HepG2 (cell line): Measurements from ENCODE around the gene TASP1. TPM values are rescaled to one million over a fixed set of nuclear protein-coding genes. Genes with fewer than 3 reads are reported as not detected.

Source experiments
- GATA4 ChIP-seq: sonication (generic); IDR thresholded peaks from 2 replicates; pipeline ENCODE4 v1.6.1; 2016; ENCODE audit warnings: antibody characterized with exemption, low read depth, borderline replicate concordance
- GATAD1 ChIP-seq: IDR thresholded peaks from 2 replicates; pipeline ENCODE4 v1.6.1; 2016; ENCODE audit warnings: missing genetic modification reagents, missing compliant biosample characterization
- HMG20B ChIP-seq: conservative IDR thresholded peaks from 2 replicates; pipeline ENCODE4 v1.6.1; 2016; ENCODE audit warnings: missing genetic modification reagents, missing compliant biosample characterization
- JUN ChIP-seq: sonication (generic); formaldehyde crosslinking; IDR thresholded peaks from 2 replicates; pipeline ENCODE4 v1.4.0; 2020; ENCODE audit warnings: mild to moderate bottlenecking, missing genetic modification reagents
- KAT8 ChIP-seq: IDR thresholded peaks from 2 replicates; pipeline ENCODE4 v1.6.1; 2016; ENCODE audit warnings: missing genetic modification reagents, missing compliant biosample characterization
- MATR3 ChIP-seq: sonication (generic); formaldehyde crosslinking; IDR thresholded peaks from 2 replicates; pipeline ENCODE4 v1.4.0; 2020; ENCODE audit warnings: missing genetic modification reagents
- NFKB2 ChIP-seq: sonication (generic); formaldehyde crosslinking; IDR thresholded peaks from 2 replicates; pipeline ENCODE4 v1.4.0; 2020; ENCODE audit warnings: missing genetic modification reagents, borderline replicate concordance
- PLRG1 ChIP-seq: fragments of 450-650 bp; conservative IDR thresholded peaks from 2 replicates; pipeline ENCODE4 v1.6.1; 2016
- POLR2AphosphoS5 ChIP-seq: IDR thresholded peaks from 2 replicates; pipeline ENCODE4 v1.6.1; 2012; ENCODE audit warnings: low read depth, low read length
- RFXANK ChIP-seq: IDR thresholded peaks from 2 replicates; pipeline ENCODE4 v1.6.1; 2016
- SAP130 ChIP-seq: IDR thresholded peaks from 2 replicates; pipeline ENCODE4 v1.6.1; 2016; ENCODE audit warnings: low read depth
- SIN3A ChIP-seq: IDR thresholded peaks from 2 replicates; pipeline ENCODE4 v1.6.1; 2011; ENCODE audit warnings: low read depth, mild to moderate bottlenecking, control low read depth, low read length, borderline replicate concordance
- SNRNP70 ChIP-seq: fragments of 200-400 bp; formaldehyde crosslinking; IDR thresholded peaks from 2 replicates; pipeline ENCODE4 v1.6.1; 2017; ENCODE audit warnings: mild to moderate bottlenecking, low read depth, low read length, moderate library complexity
- SRY ChIP-seq: sonication (generic); formaldehyde crosslinking; IDR thresholded peaks from 2 replicates; pipeline ENCODE4 v1.8.0; 2022; ENCODE audit warnings: mild to moderate bottlenecking, missing genetic modification reagents
- TEAD2 ChIP-seq: sonication (generic); formaldehyde crosslinking; IDR thresholded peaks from 2 replicates; pipeline ENCODE4 v1.9.0; 2021; ENCODE audit warnings: missing genetic modification reagents
- ZBTB21 ChIP-seq: sonication (generic); formaldehyde crosslinking; IDR thresholded peaks from 2 replicates; pipeline ENCODE4 v1.4.0; 2020; ENCODE audit warnings: missing genetic modification reagents
- ZBTB7A ChIP-seq: sonication (generic); formaldehyde crosslinking; IDR thresholded peaks from 2 replicates; pipeline ENCODE4 v1.8.0; 2022; ENCODE audit warnings: mild to moderate bottlenecking, missing genetic modification reagents
- ZFP37 ChIP-seq: sonication (generic); formaldehyde crosslinking; IDR thresholded peaks from 2 replicates; pipeline ENCODE4 v1.4.0; 2020; ENCODE audit warnings: missing genetic modification reagents, borderline replicate concordance
- ZKSCAN8 ChIP-seq: IDR thresholded peaks from 2 replicates; pipeline ENCODE4 v1.6.1; 2016; ENCODE audit warnings: borderline replicate concordance, missing genetic modification reagents, missing compliant biosample characterization
- ZNF20 ChIP-seq: sonication (generic); formaldehyde crosslinking; IDR thresholded peaks from 2 replicates; pipeline ENCODE4 v1.4.0; 2020; ENCODE audit warnings: mild to moderate bottlenecking, moderate library complexity, missing genetic modification reagents
- ZNF24 ChIP-seq: fragments of 450-650 bp; IDR thresholded peaks from 2 replicates; pipeline ENCODE4 v1.6.1; 2017; ENCODE audit warnings: antibody characterized with exemption, mild to moderate bottlenecking
- ZNF256 ChIP-seq: sonication (generic); formaldehyde crosslinking; conservative IDR thresholded peaks from 2 replicates; pipeline ENCODE4 v1.4.0; 2020; ENCODE audit warnings: missing genetic modification reagents
- ZNF367 ChIP-seq: sonication (generic); formaldehyde crosslinking; IDR thresholded peaks from 2 replicates; pipeline ENCODE4 v1.4.0; 2020; ENCODE audit warnings: missing genetic modification reagents, borderline replicate concordance
- ZNF557 ChIP-seq: sonication (generic); formaldehyde crosslinking; IDR thresholded peaks from 2 replicates; pipeline ENCODE4 v1.4.0; 2020; ENCODE audit warnings: missing genetic modification reagents
- ZNF570 ChIP-seq: sonication (generic); formaldehyde crosslinking; IDR thresholded peaks from 2 replicates; pipeline ENCODE4 v1.4.0; 2020; ENCODE audit warnings: mild to moderate bottlenecking, missing genetic modification reagents, borderline replicate concordance
- ZNF775 ChIP-seq: sonication (generic); formaldehyde crosslinking; IDR thresholded peaks from 2 replicates; pipeline ENCODE4 v1.4.0; 2020; ENCODE audit warnings: missing genetic modification reagents, mild to moderate bottlenecking, moderate library complexity, borderline replicate concordance
- ZNF883 ChIP-seq: sonication (generic); formaldehyde crosslinking; IDR thresholded peaks from 2 replicates; pipeline ENCODE4 v1.5.1; 2020; ENCODE audit warnings: mild to moderate bottlenecking, missing genetic modification reagents; ENCODE audit errors: not compliant biosample characterization
- ZNF891 ChIP-seq: sonication (generic); formaldehyde crosslinking; IDR thresholded peaks from 2 replicates; pipeline ENCODE4 v1.5.0; 2020; ENCODE audit warnings: mild to moderate bottlenecking, missing genetic modification reagents
- polyA plus RNA-seq, 8 experiments: library from polyadenylated mRNA; depleted of rRNA in 3 of 8; stranded (reverse) in 7 of 8; unstranded in 1 of 8; fragments of >200 nt; fragmentation: Illumina TruSeq in 4 of 8; extraction: Trizol in 4 of 8; gene quantifications; 2 replicates each; pipeline versions ENCODE4 v1.2.1 to v1.2.3, GENCODE V29; 2011 to 2016; ENCODE audit warnings: low read depth in 4 of 8, missing spikeins in 1 of 8, mixed read lengths in 1 of 8; ENCODE audit not compliant: insufficient read depth in 1 of 8
- total RNA-seq, 5 experiments: library from RNA; depleted of rRNA; stranded (reverse); fragments of >200 nt; fragmentation: Illumina TruSeq; extraction: Trizol; gene quantifications; 2 replicates each; pipeline ENCODE4 v1.2.3, GENCODE V29; 2016; ENCODE audit warnings: low read depth in 1 of 5
- TF ChIP-seq, protein P1 (sequence below): sonication (generic); formaldehyde crosslinking; IDR thresholded peaks from 2 replicates; pipeline ENCODE4 v1.4.0; 2020; ENCODE audit warnings: missing genetic modification reagents, mild to moderate bottlenecking, borderline replicate concordance
- TF ChIP-seq, protein P2 (sequence below): IDR thresholded peaks from 2 replicates; pipeline ENCODE4 v1.6.1; 2016; ENCODE audit warnings: control low read depth
- TF ChIP-seq, protein P3 (sequence below): sonication (generic); formaldehyde crosslinking; IDR thresholded peaks from 2 replicates; pipeline ENCODE4 v1.4.0; 2020; ENCODE audit warnings: missing genetic modification reagents

The TASP1 gene
- total and polyA plus RNA-seq, 2 of the 13 experiments (the other 11 are each of a cell fraction or from before 2014, with no cell fraction given) = 10.0 to 25.2 TPM

DNA sequence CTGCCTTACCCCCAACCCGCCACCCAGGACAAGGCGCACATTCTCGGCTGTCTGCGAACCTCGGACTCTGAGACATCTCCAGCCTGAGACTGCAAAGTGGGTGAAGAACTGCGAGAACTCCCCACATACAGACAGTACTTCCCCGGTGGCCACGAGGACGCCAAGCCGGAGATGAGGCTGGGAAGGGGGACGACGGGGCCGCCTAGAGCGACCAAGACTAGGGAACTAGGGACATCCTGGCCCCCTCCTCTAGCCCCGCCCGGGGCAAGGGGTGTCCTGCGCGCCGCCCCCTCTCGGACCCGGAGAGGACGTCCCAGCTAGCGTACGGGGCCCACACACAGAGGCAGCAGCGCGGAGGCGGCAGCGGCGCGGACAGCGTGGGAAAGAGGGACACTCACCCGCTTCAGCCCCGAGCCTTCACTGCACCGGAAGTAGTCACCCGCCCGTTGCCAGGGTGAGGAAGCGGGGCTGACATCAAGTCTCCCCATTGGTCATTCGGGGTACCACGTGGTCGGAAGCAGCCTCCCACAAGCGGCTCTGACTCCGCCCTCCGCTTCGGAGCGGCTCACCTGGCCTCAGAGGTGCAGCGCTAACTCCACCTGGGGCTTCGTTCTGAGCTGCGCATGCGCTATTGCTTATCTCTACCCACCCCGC lies at the start of gene TASP1 (continued):
- TF ChIP-seq ZKSCAN8 (CRISPR knock-in tag) (no peak; the same call in 1 of the 2 replicates), ZFP37 (CRISPR knock-in tag) (no peak), NFKB2 (CRISPR knock-in tag) (peak; percentile 95), SIN3A (peak; percentile 99), GATA4 (peak; percentile 54; the same call in 1 of the 2 replicates), ZNF24 (no peak), GATAD1 (CRISPR knock-in tag) (peak; percentile 92), JUN (CRISPR knock-in tag) (no peak), KAT8 (CRISPR knock-in tag) (peak; percentile 95), ZNF367 (CRISPR knock-in tag) (no peak), ZNF256 (CRISPR knock-in tag) (peak; percentile 63; the same call in 1 of the 2 replicates), ZNF775 (CRISPR knock-in tag) (0 out of 2 replicates have a peak, but pooled peaks have one; percentile 74), HMG20B (CRISPR knock-in tag) (no peak; the same call in 1 of the 2 replicates), TEAD2 (CRISPR knock-in tag) (0 out of 2 replicates have a peak, but pooled peaks have one; percentile 33), ZNF891 (CRISPR knock-in tag) (peak; percentile 99; the same call in 1 of the 2 replicates), ZNF570 (CRISPR knock-in tag) (no peak), SNRNP70 (no peak), ZBTB7A (CRISPR knock-in tag) (peak; percentile 89), ZNF883 (CRISPR knock-in tag) (peak; percentile 97), SRY (CRISPR knock-in tag) (peak; percentile 86), RFXANK (CRISPR knock-in tag) (peak; percentile 75; the same call in 1 of the 2 replicates), ZNF557 (CRISPR knock-in tag) (no peak), POLR2AphosphoS5 (peak; percentile 90), PLRG1 (no peak), ZNF20 (CRISPR knock-in tag) (no peak), SAP130 (peak; percentile 99), MATR3 (0 out of 2 replicates have a peak, but pooled peaks have one; percentile 65), ZBTB21 (peak; percentile 37)
- TF ChIP-seq, protein P1, sequence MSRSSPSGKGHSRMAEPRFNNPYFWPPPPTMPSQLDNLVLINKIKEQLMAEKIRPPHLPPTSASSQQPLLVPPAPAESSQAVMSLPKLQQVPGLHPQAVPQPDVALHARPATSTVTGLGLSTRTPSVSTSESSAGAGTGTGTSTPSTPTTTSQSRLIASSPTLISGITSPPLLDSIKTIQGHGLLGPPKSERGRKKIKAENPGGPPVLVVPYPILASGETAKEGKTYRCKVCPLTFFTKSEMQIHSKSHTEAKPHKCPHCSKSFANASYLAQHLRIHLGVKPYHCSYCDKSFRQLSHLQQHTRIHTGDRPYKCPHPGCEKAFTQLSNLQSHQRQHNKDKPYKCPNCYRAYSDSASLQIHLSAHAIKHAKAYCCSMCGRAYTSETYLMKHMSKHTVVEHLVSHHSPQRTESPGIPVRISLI = peak; percentile 56; the same call in 1 of the 2 replicates
- TF ChIP-seq, protein P2, sequence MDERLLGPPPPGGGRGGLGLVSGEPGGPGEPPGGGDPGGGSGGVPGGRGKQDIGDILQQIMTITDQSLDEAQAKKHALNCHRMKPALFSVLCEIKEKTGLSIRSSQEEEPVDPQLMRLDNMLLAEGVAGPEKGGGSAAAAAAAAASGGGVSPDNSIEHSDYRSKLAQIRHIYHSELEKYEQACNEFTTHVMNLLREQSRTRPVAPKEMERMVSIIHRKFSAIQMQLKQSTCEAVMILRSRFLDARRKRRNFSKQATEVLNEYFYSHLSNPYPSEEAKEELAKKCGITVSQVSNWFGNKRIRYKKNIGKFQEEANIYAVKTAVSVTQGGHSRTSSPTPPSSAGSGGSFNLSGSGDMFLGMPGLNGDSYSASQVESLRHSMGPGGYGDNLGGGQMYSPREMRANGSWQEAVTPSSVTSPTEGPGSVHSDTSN (CRISPR knock-in tag) = peak; percentile 49
- TF ChIP-seq, protein P3, sequence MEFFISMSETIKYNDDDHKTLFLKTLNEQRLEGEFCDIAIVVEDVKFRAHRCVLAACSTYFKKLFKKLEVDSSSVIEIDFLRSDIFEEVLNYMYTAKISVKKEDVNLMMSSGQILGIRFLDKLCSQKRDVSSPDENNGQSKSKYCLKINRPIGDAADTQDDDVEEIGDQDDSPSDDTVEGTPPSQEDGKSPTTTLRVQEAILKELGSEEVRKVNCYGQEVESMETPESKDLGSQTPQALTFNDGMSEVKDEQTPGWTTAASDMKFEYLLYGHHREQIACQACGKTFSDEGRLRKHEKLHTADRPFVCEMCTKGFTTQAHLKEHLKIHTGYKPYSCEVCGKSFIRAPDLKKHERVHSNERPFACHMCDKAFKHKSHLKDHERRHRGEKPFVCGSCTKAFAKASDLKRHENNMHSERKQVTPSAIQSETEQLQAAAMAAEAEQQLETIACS (CRISPR knock-in tag) = no peak
